Suprapubic skin (tissue), 4 donors: ENCODE measurements around the gene ZNF407. TPM values are rescaled to one million over a fixed set of nuclear protein-coding genes. Genes with fewer than 3 reads are reported as not detected.

ENCODE experiments used
- DNase-seq, 2 donors: peaks; one replicate each; pipeline ENCODE4 v3.0.0-alpha.2; 2019; ENCODE audit warnings: low spot score in 2 of 2
- H3K27ac ChIP-seq: fragments of 200-600 bp; sonication (generic); one replicate; pipeline ENCODE4 v1.5.1; 2019
- H3K27me3 ChIP-seq: fragments of 200-600 bp; sonication (generic); one replicate; pipeline ENCODE4 v1.5.1; 2019
- H3K36me3 ChIP-seq: fragments of 200-600 bp; sonication (generic); one replicate; pipeline ENCODE4 v1.5.1; 2019
- H3K4me1 ChIP-seq: fragments of 200-600 bp; sonication (generic); one replicate; pipeline ENCODE4 v1.5.1; 2019
- H3K4me3 ChIP-seq: fragments of 200-600 bp; sonication (generic); one replicate; pipeline ENCODE4 v1.5.1; 2019; ENCODE audit warnings: mild to moderate bottlenecking
- H3K9me3 ChIP-seq: fragments of 200-600 bp; sonication (generic); one replicate; pipeline ENCODE4 v1.5.1; 2019
- CTCF ChIP-seq, 2 donors: fragments of 200-600 bp in 1 of 2; fragments of 450-650 bp in 1 of 2; sonication (generic) in 1 of 2; IDR thresholded peaks; one replicate each; pipeline ENCODE4 v1.5.1; 2016 to 2019; ENCODE audit warnings: antibody characterized with exemption in 2 of 2, mild to moderate bottlenecking in 1 of 2, moderate library complexity in 1 of 2
- EP300 ChIP-seq: sonication (generic); formaldehyde crosslinking; IDR thresholded peaks from one replicate; pipeline ENCODE4 v1.6.1; 2017; ENCODE audit warnings: antibody characterized with exemption
- POLR2A ChIP-seq, 2 donors: fragments of 450-650 bp; IDR thresholded peaks; one replicate each; pipeline ENCODE4 v1.6.1; 2017; ENCODE audit warnings: antibody characterized with exemption in 2 of 2, mild to moderate bottlenecking in 2 of 2, moderate library complexity in 2 of 2
- POLR2AphosphoS5 ChIP-seq, 3 donors: sonication (generic); formaldehyde crosslinking; IDR thresholded peaks; one replicate each; pipeline ENCODE4 v1.6.1; 2017; ENCODE audit warnings: antibody characterized with exemption in 3 of 3
- WGBS: methylation state at CpG from one replicate; pipeline ENCODE4 v1.1.5; 2018; 5-methylcytosine and 5-hydroxymethylcytosine counted together
- total RNA-seq, 4 donors: library from RNA; depleted of rRNA; stranded (reverse); fragments of >200 nt; gene quantifications; one replicate each; pipeline ENCODE4 v1.1.0, GENCODE V29; 2016

Gene ZNF407
- total RNA-seq, 4 donors from 2014 or later = 10.7 to 22.1 (median 13.8) TPM

DNA sequence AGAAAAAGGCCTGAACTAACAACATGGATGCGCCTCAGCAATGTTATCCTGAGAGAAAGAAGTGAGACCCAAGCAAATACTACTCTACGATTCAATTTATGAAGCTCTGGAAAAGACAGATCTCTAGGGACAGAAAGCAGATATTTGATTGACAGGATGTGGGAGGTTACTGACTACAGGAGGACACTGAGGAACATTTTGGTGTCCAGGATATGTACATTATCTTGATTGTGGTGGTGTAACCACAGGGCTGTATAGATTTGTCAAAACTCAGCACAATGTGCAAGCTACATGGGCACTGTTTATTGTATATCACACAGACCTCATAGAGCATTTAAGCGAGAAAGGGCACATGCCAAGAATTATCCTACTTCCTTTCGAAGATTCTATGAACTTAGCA lies 391.5 kb downstream of the ZNF407 start:
- Histone ChIP-seq H3K4me3 (no peak overlapping the region), H3K36me3 (no peaks in the 10 kb centered on the region), H3K4me1 (no peaks in the 10 kb centered on the region), H3K27ac (no peak overlapping the region), H3K27me3 (no peaks in the 10 kb centered on the region), H3K9me3 (no peaks in the 10 kb centered on the region)
- no peak for DNase-seq
- no peak for TF ChIP-seq POLR2AphosphoS5 (IDR thresholded peaks at IDR 0.05)
- 93% methylated on average over 4 of the region's 4 CpGs for WGBS

GRCh38 chr18:74990563-74991081 lies 393.0 kb downstream of the ZNF407 start:
- WGBS = 59% methylated on average over 4 of the region's 4 CpGs
- Histone ChIP-seq H3K4me3 (no peak overlapping the region), H3K4me1 (peaks cover 5% of the 10 kb centered on the region), H3K36me3 (no peaks in the 10 kb centered on the region), H3K27ac (peak overlapping the region; percentile 19), H3K27me3 (no peaks in the 10 kb centered on the region), H3K9me3 (no peaks in the 10 kb centered on the region)
- TF ChIP-seq EP300 (no peak), POLR2A (IDR thresholded peaks at IDR 0.05) (no peak), CTCF (IDR thresholded peaks at IDR 0.05) (no peak), POLR2AphosphoS5 (IDR thresholded peaks at IDR 0.05) (no peak)
- no peak for DNase-seq

DNA sequence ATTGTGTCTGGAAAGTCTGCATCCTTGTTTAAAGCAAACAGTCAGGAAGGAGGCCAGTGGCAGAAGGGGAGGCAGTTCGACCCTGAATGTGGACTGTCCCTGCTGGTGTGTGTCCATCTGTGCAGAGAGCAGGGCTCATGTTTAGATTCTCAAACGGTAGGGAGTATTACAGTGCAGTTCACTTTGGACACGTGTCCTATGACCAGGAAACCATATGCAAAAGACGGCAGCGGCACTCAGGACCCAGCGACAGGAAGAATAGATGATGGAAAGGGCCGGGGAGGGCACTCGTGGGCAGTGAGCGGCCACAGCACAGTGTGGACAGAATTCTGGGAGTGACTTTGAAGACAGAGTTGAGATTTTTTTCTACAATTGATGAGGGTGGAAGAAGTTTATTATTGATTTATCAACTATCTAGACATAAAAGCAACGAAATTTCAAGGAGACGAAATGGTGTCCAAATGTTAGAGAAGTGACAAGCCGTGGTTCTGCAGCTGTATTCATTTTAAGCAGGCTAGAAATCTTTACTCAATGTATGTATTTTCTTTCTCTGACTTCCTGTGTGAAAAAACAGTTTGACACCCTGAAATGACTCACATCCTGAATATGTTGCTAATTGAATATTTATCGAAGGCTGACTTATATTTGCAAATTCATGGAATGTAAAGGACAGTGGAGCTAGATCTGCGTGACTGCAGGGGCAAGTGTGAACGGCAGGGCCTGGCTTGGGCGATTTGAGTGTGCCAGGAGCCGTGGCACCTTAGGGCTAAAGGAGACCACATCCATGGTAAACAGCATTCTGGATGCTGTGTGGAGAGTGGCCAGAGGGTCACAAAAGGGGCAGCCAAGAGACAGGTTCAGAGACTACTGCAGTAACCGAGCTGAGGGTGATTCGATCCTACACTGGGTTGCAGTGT lies 397.1 kb downstream of the ZNF407 start:
- TF ChIP-seq CTCF (IDR thresholded peaks at IDR 0.05) (no peak), POLR2AphosphoS5 (IDR thresholded peaks at IDR 0.05) (no peak), EP300 (no peak), POLR2A (IDR thresholded peaks at IDR 0.05) (no peak)
- no peak overlapping the region for H3K27ac ChIP-seq
- WGBS = 71% methylated on average over 19 of the region's 19 CpGs

GRCh38 chr18:74995419-74995736 lies 397.7 kb downstream of the ZNF407 start:
- no peak for DNase-seq
- Histone ChIP-seq H3K27ac (no peak overlapping the region), H3K36me3 (no peaks in the 10 kb centered on the region), H3K9me3 (no peaks in the 10 kb centered on the region), H3K4me3 (no peak overlapping the region), H3K4me1 (peaks cover 5% of the 10 kb centered on the region), H3K27me3 (no peaks in the 10 kb centered on the region)
- no peak for TF ChIP-seq EP300
- TF ChIP-seq POLR2AphosphoS5 (IDR thresholded peaks at IDR 0.05) = no peak
- TF ChIP-seq POLR2A (IDR thresholded peaks at IDR 0.05) = no peak
- TF ChIP-seq CTCF (IDR thresholded peaks at IDR 0.05) = no peak
- WGBS = 91% methylated on average over 2 of the region's 2 CpGs

More for the DNA sequence above, 397.1 kb downstream of the ZNF407 start:
- Histone ChIP-seq H3K4me1 (peaks cover 5% of the 10 kb centered on the region), H3K27me3 (no peaks in the 10 kb centered on the region), H3K36me3 (no peaks in the 10 kb centered on the region), H3K4me3 (no peak overlapping the region), H3K9me3 (no peaks in the 10 kb centered on the region)
- DNase-seq = no peak

- DNase-seq = no peak
- Histone ChIP-seq H3K36me3 (no peaks in the 10 kb centered on the region), H3K9me3 (no peaks in the 10 kb centered on the region), H3K4me3 (no peak overlapping the region), H3K27ac (no peak overlapping the region), H3K4me1 (peaks cover 5% of the 10 kb centered on the region), H3K27me3 (no peaks in the 10 kb centered on the region)
- WGBS = 89% methylated on average over 6 of the region's 6 CpGs
- TF ChIP-seq CTCF (IDR thresholded peaks at IDR 0.05) (no peak), EP300 (no peak), POLR2A (IDR thresholded peaks at IDR 0.05) (no peak), POLR2AphosphoS5 (IDR thresholded peaks at IDR 0.05) (no peak)
These were observed 398.4 kb downstream of the ZNF407 start for GRCh38 chr18:74996055-74996454.
